ENCODE measurements around the gene CBX5. TPM values are rescaled to one million over a fixed set of nuclear protein-coding genes. Genes with fewer than 3 reads are reported as not detected.
"Not testable (repeated sequence)": the region's sequence is repeated elsewhere in the genome, so short reads cannot be mapped to it uniquely, and the experiment has no call there.

CBX5 gene
- total RNA-seq, 1 donor from 2014 or later: 98.1 TPM

GRCh38 chr12:54197431-54197909 lies 82.5 kb downstream of the CBX5 start:
- Mint-ChIP-seq H3K9me3 (ENCODE audit: unreplicated experiment) (no peaks in the 10 kb centered on the region), H3K4me1 (ENCODE audit: unreplicated experiment) (peaks cover 3% of the 10 kb centered on the region), H3K4me3 (ENCODE audit: unreplicated experiment) (no peak overlapping the region), H3K27me3 (ENCODE audit: unreplicated experiment) (peaks cover 65% of the 10 kb centered on the region), H3K36me3 (ENCODE audit: unreplicated experiment) (no peaks in the 10 kb centered on the region), H3K27ac (ENCODE audit: unreplicated experiment) (no peak overlapping the region)
- no peak for TF ChIP-seq CTCF (IDR thresholded peaks at IDR 0.05)
- no peak for DNase-seq (ENCODE audit: extremely low spot score, unreplicated experiment)

GRCh38 chr12:54197010-54197409 lies 82.9 kb downstream of the CBX5 start:
- no peak overlapping the region for H3K27ac Mint-ChIP-seq (ENCODE audit: unreplicated experiment)
- H3K36me3 Mint-ChIP-seq (ENCODE audit: unreplicated experiment): no peaks in the 10 kb centered on the region
- peaks cover 3% of the 10 kb centered on the region for H3K4me1 Mint-ChIP-seq (ENCODE audit: unreplicated experiment)
- H3K9me3 Mint-ChIP-seq (ENCODE audit: unreplicated experiment): no peaks in the 10 kb centered on the region
- TF ChIP-seq CTCF (IDR thresholded peaks at IDR 0.05): no peak
- H3K4me3 Mint-ChIP-seq (ENCODE audit: unreplicated experiment): no peak overlapping the region
- DNase-seq (ENCODE audit: extremely low spot score, unreplicated experiment): no peak
- H3K27me3 Mint-ChIP-seq (ENCODE audit: unreplicated experiment): peaks cover 70% of the 10 kb centered on the region

- Mint-ChIP-seq H3K27me3 (ENCODE audit: unreplicated experiment) (peaks cover 72% of the 10 kb centered on the region), H3K27ac (ENCODE audit: unreplicated experiment) (no peak overlapping the region), H3K9me3 (ENCODE audit: unreplicated experiment) (no peaks in the 10 kb centered on the region), H3K4me1 (ENCODE audit: unreplicated experiment) (peaks cover 7% of the 10 kb centered on the region), H3K36me3 (ENCODE audit: unreplicated experiment) (no peaks in the 10 kb centered on the region), H3K4me3 (ENCODE audit: unreplicated experiment) (no peak overlapping the region)
- no peak for TF ChIP-seq CTCF (IDR thresholded peaks at IDR 0.05)
- no peak for DNase-seq (ENCODE audit: extremely low spot score, unreplicated experiment)
Observed at GRCh38 chr12:54196396-54196795, 83.5 kb downstream of the CBX5 start.

- Mint-ChIP-seq H3K9me3 (ENCODE audit: unreplicated experiment) (no peaks in the 10 kb centered on the region), H3K4me1 (ENCODE audit: unreplicated experiment) (peaks cover 8% of the 10 kb centered on the region), H3K27me3 (ENCODE audit: unreplicated experiment) (peaks cover 71% of the 10 kb centered on the region), H3K4me3 (ENCODE audit: unreplicated experiment) (no peak overlapping the region), H3K36me3 (ENCODE audit: unreplicated experiment) (no peaks in the 10 kb centered on the region), H3K27ac (ENCODE audit: unreplicated experiment) (no peak overlapping the region)
- DNase-seq (ENCODE audit: extremely low spot score, unreplicated experiment): no peak
- no peak for TF ChIP-seq CTCF (IDR thresholded peaks at IDR 0.05)
Observed at GRCh38 chr12:54195737-54196347, 84.1 kb downstream of the CBX5 start.

- Mint-ChIP-seq H3K9me3 (ENCODE audit: unreplicated experiment) (no peaks in the 10 kb centered on the region), H3K4me1 (ENCODE audit: unreplicated experiment) (peaks cover 8% of the 10 kb centered on the region), H3K27me3 (ENCODE audit: unreplicated experiment) (peaks cover 70% of the 10 kb centered on the region), H3K27ac (ENCODE audit: unreplicated experiment) (no peak overlapping the region), H3K4me3 (ENCODE audit: unreplicated experiment) (no peak overlapping the region), H3K36me3 (ENCODE audit: unreplicated experiment) (no peaks in the 10 kb centered on the region)
- TF ChIP-seq CTCF (IDR thresholded peaks at IDR 0.05): no peak
- no peak for DNase-seq (ENCODE audit: extremely low spot score, unreplicated experiment)
Observed at GRCh38 chr12:54195080-54195736, 84.7 kb downstream of the CBX5 start.

- H3K36me3 Mint-ChIP-seq (ENCODE audit: unreplicated experiment); H3K9me3 Mint-ChIP-seq (ENCODE audit: unreplicated experiment); H3K4me1 Mint-ChIP-seq (ENCODE audit: unreplicated experiment); DNase-seq (ENCODE audit: extremely low spot score, unreplicated experiment); H3K27ac Mint-ChIP-seq (ENCODE audit: unreplicated experiment); H3K4me3 Mint-ChIP-seq (ENCODE audit: unreplicated experiment): not testable (repeated sequence)
- peaks cover 68% of the 10 kb centered on the region for H3K27me3 Mint-ChIP-seq (ENCODE audit: unreplicated experiment)
Observed at GRCh38 chr12:54194611-54195010, 85.3 kb downstream of the CBX5 start.

Measured in osteocyte (in vitro differentiated cells).